OCI-LY3 (cell line): ENCODE measurements around the gene SLC39A2.
"Not testable (repeated sequence)": the region's sequence is repeated elsewhere in the genome, so short reads cannot be mapped to it uniquely, and the experiment has no call there.

ENCODE experiments used
- H2AFZ ChIP-seq: fragments of 200-600, 300-600 bp; shearing (Covaris generic); 2 replicates; pipeline ENCODE4 v1.6.0; 2014; ENCODE audit warnings: antibody characterized with exemption, low read depth, low read length
- H3K27ac ChIP-seq: fragments of 200-600, 300-600 bp; sonication (generic); 2 replicates; pipeline ENCODE4 v1.5.1; 2014; ENCODE audit warnings: mild to moderate bottlenecking, low read length, moderate library complexity, mixed read lengths
- H3K27me3 ChIP-seq: fragments of 200-600, 300-600 bp; sonication (generic); 2 replicates; pipeline ENCODE4 v1.6.1; 2014; ENCODE audit warnings: low read depth, low read length, mixed read lengths
- H3K36me3 ChIP-seq: fragments of 200-600, 300-600 bp; sonication (generic); replicated peaks from 2 replicates; pipeline ENCODE3; 2014; ENCODE audit warnings: low read depth, low read length, mixed read lengths
- H3K4me1 ChIP-seq: fragments of 300-600, 200-600 bp; sonication (generic); 2 replicates; pipeline ENCODE4 v1.6.1; 2014; ENCODE audit warnings: low read length, mixed read lengths
- H3K4me2 ChIP-seq: fragments of 200-600, 300-600 bp; sonication (generic); 2 replicates; pipeline ENCODE4 v1.6.1; 2014; ENCODE audit warnings: low read length, mixed read lengths
- H3K4me3 ChIP-seq: fragments of 300-600, 200-600 bp; sonication (generic); 2 replicates; pipeline ENCODE4 v1.5.1; 2014; ENCODE audit warnings: antibody characterized with exemption, mild to moderate bottlenecking, low read length, moderate library complexity
- H3K79me2 ChIP-seq: fragments of 300-600, 200-600 bp; shearing (Covaris generic); 2 replicates; pipeline ENCODE4 v1.6.1; 2014; ENCODE audit warnings: mild to moderate bottlenecking, low read length, mixed read lengths
- H3K9ac ChIP-seq: fragments of 300-600, 200-600 bp; shearing (Covaris generic); 2 replicates; pipeline ENCODE4 v1.6.0; 2014; ENCODE audit warnings: mild to moderate bottlenecking, low read length, moderate library complexity
- H3K9me3 ChIP-seq: fragments of 200-600, 300-600 bp; shearing (Covaris generic); 2 replicates; pipeline ENCODE4 v1.6.1; 2014; ENCODE audit warnings: low read length, mixed read lengths; ENCODE audit not compliant: insufficient read depth
- H4K20me1 ChIP-seq: fragments of 200-600, 300-600 bp; sonication (generic); 2 replicates; pipeline ENCODE4 v1.6.1; 2016; ENCODE audit warnings: low read length, mixed read lengths; ENCODE audit not compliant: insufficient read depth
- EZH2phosphoT487 ChIP-seq: fragments of 200-600 bp; shearing (Covaris generic); IDR thresholded peaks from 2 replicates; pipeline ENCODE4 v1.6.1; 2018; ENCODE audit warnings: antibody characterized with exemption, mixed run types, low read depth
- TF ChIP-seq, protein P1 (sequence below): fragments of 200-600, 300-600 bp; sonication (generic); IDR thresholded peaks from 2 replicates; pipeline ENCODE4 v1.5.1; 2014; ENCODE audit warnings: antibody characterized with exemption, low read length, low read depth

SLC39A2 gene

DNA sequence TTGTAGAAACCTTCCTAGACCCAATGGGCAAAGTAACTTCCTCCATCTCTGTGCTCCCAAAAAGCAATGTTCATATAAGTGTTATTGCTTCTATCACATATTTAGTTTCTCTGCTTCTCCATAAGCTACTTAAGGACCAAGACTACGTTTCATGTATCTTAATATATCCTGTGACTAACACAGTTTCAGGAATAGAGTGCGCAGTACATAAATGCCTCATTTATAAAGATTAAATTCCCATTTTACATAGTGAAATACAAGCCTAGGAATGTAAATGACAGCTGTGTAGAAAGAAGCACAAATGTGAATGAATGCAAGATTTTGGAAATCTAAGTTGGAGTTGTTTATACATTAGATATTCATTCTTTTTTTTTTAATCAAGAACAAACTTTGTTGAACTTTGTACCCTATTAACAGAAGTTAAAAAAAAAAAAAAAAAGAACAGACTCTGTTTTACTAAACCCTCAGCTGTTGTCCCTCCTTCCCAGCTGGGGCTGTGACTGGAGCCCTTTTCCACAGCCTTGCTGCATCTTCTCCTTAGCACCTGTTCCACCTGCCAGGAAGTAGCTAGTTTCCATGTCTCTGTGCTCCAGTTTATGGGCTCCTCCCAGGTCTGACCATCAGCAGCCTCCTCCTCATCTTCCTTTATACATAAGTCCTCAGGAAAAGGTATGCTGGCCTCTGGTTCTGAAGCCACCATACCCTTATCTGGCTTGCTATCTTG, 16.3 kb upstream of the SLC39A2 start:
- Histone ChIP-seq H3K79me2 (no peaks in the 10 kb centered on the region), H3K4me2 (no peak overlapping the region), H2AFZ (no peak overlapping the region), H3K9me3 (no peaks in the 10 kb centered on the region), H3K27ac (no peak overlapping the region), H3K9ac (no peak overlapping the region), H4K20me1 (no peaks in the 10 kb centered on the region), H3K4me1 (no peaks in the 10 kb centered on the region; the same call in 1 of the 2 replicates), H3K27me3 (peaks cover 6% of the 10 kb centered on the region), H3K36me3 (no peaks in the 10 kb centered on the region), H3K4me3 (no peak overlapping the region)
- TF ChIP-seq, protein P1, sequence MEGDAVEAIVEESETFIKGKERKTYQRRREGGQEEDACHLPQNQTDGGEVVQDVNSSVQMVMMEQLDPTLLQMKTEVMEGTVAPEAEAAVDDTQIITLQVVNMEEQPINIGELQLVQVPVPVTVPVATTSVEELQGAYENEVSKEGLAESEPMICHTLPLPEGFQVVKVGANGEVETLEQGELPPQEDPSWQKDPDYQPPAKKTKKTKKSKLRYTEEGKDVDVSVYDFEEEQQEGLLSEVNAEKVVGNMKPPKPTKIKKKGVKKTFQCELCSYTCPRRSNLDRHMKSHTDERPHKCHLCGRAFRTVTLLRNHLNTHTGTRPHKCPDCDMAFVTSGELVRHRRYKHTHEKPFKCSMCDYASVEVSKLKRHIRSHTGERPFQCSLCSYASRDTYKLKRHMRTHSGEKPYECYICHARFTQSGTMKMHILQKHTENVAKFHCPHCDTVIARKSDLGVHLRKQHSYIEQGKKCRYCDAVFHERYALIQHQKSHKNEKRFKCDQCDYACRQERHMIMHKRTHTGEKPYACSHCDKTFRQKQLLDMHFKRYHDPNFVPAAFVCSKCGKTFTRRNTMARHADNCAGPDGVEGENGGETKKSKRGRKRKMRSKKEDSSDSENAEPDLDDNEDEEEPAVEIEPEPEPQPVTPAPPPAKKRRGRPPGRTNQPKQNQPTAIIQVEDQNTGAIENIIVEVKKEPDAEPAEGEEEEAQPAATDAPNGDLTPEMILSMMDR: no peak
- TF ChIP-seq EZH2phosphoT487: no peak

DNA sequence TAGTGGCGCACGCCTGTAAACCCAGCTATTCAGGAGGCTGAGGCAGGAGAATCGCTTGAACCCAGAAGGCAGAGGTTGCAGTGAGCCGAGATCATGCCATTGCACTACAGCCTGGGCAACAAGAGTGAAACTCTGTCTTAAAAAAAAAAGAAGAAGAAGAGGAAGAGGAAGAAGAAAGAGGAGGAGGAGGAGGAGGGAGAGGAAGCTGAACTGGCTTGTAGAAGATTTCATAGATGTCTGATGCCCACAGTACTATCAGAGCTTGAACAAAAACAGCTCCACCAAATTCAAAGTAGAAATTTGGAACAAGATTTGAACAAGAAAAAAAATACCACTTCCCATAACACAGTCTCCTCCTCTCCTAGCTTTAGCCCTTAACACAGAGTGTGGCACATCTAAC, 13.4 kb upstream of the SLC39A2 start:
- not testable (repeated sequence) for H3K27ac ChIP-seq, H3K9me3 ChIP-seq, H3K4me3 ChIP-seq, H3K36me3 ChIP-seq, H2AFZ ChIP-seq, H3K4me2 ChIP-seq, H4K20me1 ChIP-seq, H3K79me2 ChIP-seq, H3K4me1 ChIP-seq, H3K9ac ChIP-seq, H3K27me3 ChIP-seq

DNA sequence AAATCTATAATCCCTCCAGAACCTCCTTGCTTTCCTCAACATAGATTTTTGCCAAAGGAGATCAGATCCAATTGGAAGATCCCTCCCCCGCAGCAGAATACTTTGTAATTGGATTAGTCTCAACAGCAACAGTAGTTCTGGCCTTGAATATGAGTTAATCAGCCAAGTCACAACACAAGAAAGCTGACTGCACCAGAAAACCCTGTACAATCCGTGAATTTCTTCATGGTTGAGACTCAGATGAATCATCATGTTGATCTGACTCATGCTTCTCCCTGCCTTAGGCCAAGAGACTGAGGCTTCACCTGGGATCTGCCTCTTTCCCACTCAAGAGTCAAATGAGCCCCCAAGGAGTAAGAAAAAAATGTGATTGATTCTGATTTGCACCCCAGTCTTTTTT, 12.3 kb upstream of the SLC39A2 start:
- no peak overlapping the region for H3K27ac ChIP-seq
- TF ChIP-seq, protein P1: no peak
- no peak for TF ChIP-seq EZH2phosphoT487

DNA sequence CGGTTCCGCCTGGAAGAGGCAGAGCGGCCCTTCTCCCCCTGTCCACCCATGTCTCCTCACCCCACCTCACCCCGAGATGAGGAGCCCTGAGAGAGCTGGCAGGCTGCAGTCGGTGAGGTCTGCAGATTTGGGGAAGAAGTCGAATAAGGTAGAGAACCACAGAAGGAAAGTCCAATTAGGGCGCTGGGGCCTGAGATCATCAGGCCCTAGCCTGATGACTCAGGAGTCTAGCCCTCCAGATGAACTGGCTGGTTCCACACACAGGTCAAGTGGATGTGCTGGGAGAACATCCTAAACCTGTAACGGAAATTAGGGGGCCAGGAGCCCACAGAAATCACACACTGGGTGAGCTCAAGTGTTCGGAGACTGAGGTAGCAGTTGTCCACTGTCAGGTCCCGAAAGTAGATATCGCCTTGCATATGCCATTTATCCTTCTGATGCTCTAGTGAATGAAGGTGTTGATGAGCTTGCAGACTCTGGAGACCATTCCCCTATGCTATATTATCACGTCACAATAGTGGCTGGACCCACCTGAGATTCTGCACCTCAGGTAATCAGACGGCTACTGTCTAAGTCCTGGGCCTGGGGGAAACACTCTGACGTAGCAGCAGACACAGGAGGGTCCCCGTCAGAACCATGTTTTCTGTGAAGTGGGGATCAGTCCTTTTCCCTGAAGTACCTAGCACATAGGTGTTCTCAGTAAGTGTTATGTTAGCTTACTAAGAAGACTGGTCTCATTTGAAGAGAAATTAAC, 10.2 kb upstream of the SLC39A2 start:
- Histone ChIP-seq H3K36me3 (peaks cover 21% of the 10 kb centered on the region), H3K4me3 (peak overlapping the region; percentile 93), H4K20me1 (no peaks in the 10 kb centered on the region), H3K9ac (peak overlapping the region; percentile 52), H3K27me3 (no peaks in the 10 kb centered on the region), H2AFZ (peak overlapping the region; percentile 41; the same call in 1 of the 2 replicates), H3K4me2 (peak overlapping the region; percentile 78), H3K9me3 (no peaks in the 10 kb centered on the region), H3K27ac (peak overlapping the region; percentile 43; the same call in 1 of the 2 replicates), H3K79me2 (peaks cover 25% of the 10 kb centered on the region), H3K4me1 (peaks cover 13% of the 10 kb centered on the region)
- TF ChIP-seq EZH2phosphoT487: no peak

More for the DNA sequence above, 12.3 kb upstream of the SLC39A2 start:
- Histone ChIP-seq H3K9me3 (no peaks in the 10 kb centered on the region), H3K79me2 (peaks cover 20% of the 10 kb centered on the region), H2AFZ (no peak overlapping the region), H4K20me1 (no peaks in the 10 kb centered on the region), H3K9ac (no peak overlapping the region), H3K4me1 (peaks cover 13% of the 10 kb centered on the region), H3K4me3 (no peak overlapping the region), H3K4me2 (no peak overlapping the region), H3K36me3 (peaks cover 5% of the 10 kb centered on the region), H3K27me3 (peaks cover 6% of the 10 kb centered on the region; the same call in 1 of the 2 replicates)

DNA sequence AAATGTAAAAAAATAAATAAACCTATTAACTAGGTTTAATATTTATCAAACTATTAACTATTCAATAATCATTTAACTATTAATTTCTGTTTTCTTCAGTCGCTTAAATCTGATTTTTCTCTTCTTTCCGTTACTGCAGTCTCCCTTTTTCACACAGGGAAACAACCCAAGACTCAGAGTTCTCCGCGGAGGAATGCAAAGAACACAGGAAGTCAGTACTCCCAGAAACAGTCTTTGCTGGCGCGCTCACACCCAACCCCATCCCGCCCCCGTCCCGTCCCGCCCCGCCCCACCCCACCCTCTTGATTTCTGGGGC, 9.7 kb upstream of the SLC39A2 start:
- Histone ChIP-seq H3K36me3 (peaks cover 25% of the 10 kb centered on the region), H3K27me3 (no peaks in the 10 kb centered on the region), H3K4me1 (peaks cover 13% of the 10 kb centered on the region), H3K9ac (peak overlapping the region; percentile 52), H2AFZ (0 out of 2 replicates have a peak overlapping the region, but pooled peaks have one; percentile 41), H3K9me3 (no peaks in the 10 kb centered on the region), H4K20me1 (no peaks in the 10 kb centered on the region), H3K79me2 (peaks cover 25% of the 10 kb centered on the region), H3K27ac (peak overlapping the region; percentile 43), H3K4me3 (peak overlapping the region; percentile 93), H3K4me2 (peak overlapping the region; percentile 78)
- no peak for TF ChIP-seq EZH2phosphoT487
- TF ChIP-seq, protein P1: no peak
